GM18507 (cell line): ENCODE measurements around the gene GPR157.
A peak's percentile ranks its signal among the peaks of the same experiment; 100 is the strongest.
"Not testable (repeated sequence)": the region's sequence is repeated elsewhere in the genome, so short reads cannot be mapped to it uniquely, and the experiment has no call there.

Experiments used
- DNase-seq: peaks from one replicate; pipeline ENCODE4 v3.0.0; 2011; ENCODE audit warnings: low read depth; ENCODE audit not compliant: insufficient read length; ENCODE audit errors: extremely low spot score
- FAIRE-seq: peaks from 2 replicates; lab custom pipeline; 2011; peaks lifted over from hg19 to GRCh38; lab: Jason Lieb, UNC

GPR157 gene

GRCh38 chr1:9149837-9150581, 21.1 kb upstream of the GPR157 start:
- FAIRE-seq (no peak), DNase-seq (no peak)

- DNase-seq: no peak
- no peak for FAIRE-seq
These were observed 20.2 kb upstream of the GPR157 start for GRCh38 chr1:9149151-9149550.

GRCh38 chr1:9146156-9146555, 17.3 kb upstream of the GPR157 start:
- DNase-seq: no peak
- FAIRE-seq: no peak

- FAIRE-seq (no peak), DNase-seq (no peak)
These were observed 16.8 kb upstream of the GPR157 start for GRCh38 chr1:9145714-9146113.

GRCh38 chr1:9145021-9145668, 16.2 kb upstream of the GPR157 start:
- DNase-seq (no peak), FAIRE-seq (peak; percentile 67)

- not testable (repeated sequence) for FAIRE-seq, DNase-seq
These were observed 15.6 kb upstream of the GPR157 start for GRCh38 chr1:9144494-9144893.

- DNase-seq: no peak
- FAIRE-seq: no peak
These were observed 14.3 kb upstream of the GPR157 start for GRCh38 chr1:9143250-9143649.

GRCh38 chr1:9139930-9140329, 11.0 kb upstream of the GPR157 start:
- DNase-seq (no peak), FAIRE-seq (no peak)

GRCh38 chr1:9136932-9137331, 8.0 kb upstream of the GPR157 start:
- FAIRE-seq (no peak), DNase-seq (no peak)

- peak; percentile 88 for FAIRE-seq
- DNase-seq: no peak
These were observed 6.4 kb upstream of the GPR157 start for GRCh38 chr1:9135073-9135836.

GRCh38 chr1:9133870-9134585, 5.1 kb upstream of the GPR157 start:
- no peak for FAIRE-seq

GRCh38 chr1:9129266-9130041, 552 bp upstream of the GPR157 start:
- peak; percentile 70 for DNase-seq
- FAIRE-seq: peak; percentile 85

More at GRCh38 chr1:9133870-9134585, 5.1 kb upstream of the GPR157 start:
- no peak for DNase-seq

- FAIRE-seq (no peak), DNase-seq (no peak)
These were observed 759 bp downstream of the GPR157 start for GRCh38 chr1:9128166-9128519.

- FAIRE-seq (no peak), DNase-seq (no peak)
These were observed 1.3 kb downstream of the GPR157 start for GRCh38 chr1:9127395-9128165.

- DNase-seq (no peak), FAIRE-seq (no peak)
These were observed 2.4 kb downstream of the GPR157 start for GRCh38 chr1:9126511-9126910.

- FAIRE-seq, DNase-seq: not testable (repeated sequence)
These were observed 3.1 kb downstream of the GPR157 start for GRCh38 chr1:9125847-9126246.

- FAIRE-seq: no peak
- DNase-seq: no peak
These were observed 3.6 kb downstream of the GPR157 start for GRCh38 chr1:9125325-9125724.

- FAIRE-seq, DNase-seq: not testable (repeated sequence)
These were observed 4.5 kb downstream of the GPR157 start for GRCh38 chr1:9124389-9124788.
